ENCODE data around the gene ZNF280A.

The ZNF280A gene

DNA sequence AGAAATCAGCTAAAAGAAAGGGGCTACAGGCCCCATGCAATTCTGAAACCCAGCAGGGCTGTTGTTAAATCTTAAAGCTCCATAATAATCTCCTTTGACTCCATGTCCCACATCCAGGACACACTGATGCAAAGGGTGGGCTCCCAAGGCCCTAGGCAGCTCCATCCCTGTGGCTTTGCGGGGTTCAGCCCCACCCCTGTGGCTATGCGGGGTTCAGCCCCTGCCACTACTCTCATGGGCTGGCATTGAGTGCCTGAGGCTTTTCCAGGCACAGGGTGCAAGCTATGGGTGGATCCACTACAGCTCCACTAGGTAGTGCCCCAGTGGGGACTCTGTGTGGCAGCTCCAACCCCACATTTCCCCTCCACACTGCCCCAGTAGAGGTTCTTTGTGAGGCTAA is 8.7 kb upstream of the ZNF280A start:
- Histone ChIP-seq H3K79me2 (ENCODE audit: control insufficient read depth, insufficient read depth, low read length, poor library complexity) (no peaks in the 10 kb centered on the region), H3K27ac (ENCODE audit: low read depth, low read length) (no peak overlapping the region), H2BK5ac (ENCODE audit: low read depth, low read length, poor library complexity) (no peak overlapping the region), H3K79me1 (ENCODE audit: low read length) (no peaks in the 10 kb centered on the region), H4K12ac (ENCODE audit: low read depth, low read length) (no peak overlapping the region), H3K27me3 (ENCODE audit: insufficient read depth, low read length) (no peaks in the 10 kb centered on the region), H3K4me3 (ENCODE audit: low read depth, low read length) (no peak overlapping the region), H4K91ac (ENCODE audit: low read depth, low read length) (no peak overlapping the region), H3K23ac (ENCODE audit: low read length) (no peak overlapping the region), H2AFZ (ENCODE audit: insufficient read depth, low read length, poor library complexity) (no peak overlapping the region), H3K18ac (ENCODE audit: low read length) (no peak overlapping the region), H3K9ac (ENCODE audit: low read length) (no peak overlapping the region), H2BK120ac (ENCODE audit: insufficient read depth, low read length, poor library complexity) (no peak overlapping the region), H3K4me1 (ENCODE audit: control insufficient read depth in 1 of 2, insufficient read depth in 2 of 2, low read length in 2 of 2) (no peaks in the 10 kb centered on the region), H4K8ac (ENCODE audit: low read depth, low read length) (no peak overlapping the region), H3K4ac (ENCODE audit: low read depth, low read length) (no peak overlapping the region), H3K9me3 (ENCODE audit: insufficient read depth, low read depth, low read length) (peaks cover 16% of the 10 kb centered on the region), H2AK5ac (ENCODE audit: low read length) (no peak overlapping the region), H3K14ac (ENCODE audit: low read length) (no peak overlapping the region), H2BK12ac (ENCODE audit: low read length) (no peak overlapping the region), H3K36me3 (ENCODE audit: control insufficient read depth in 1 of 2, insufficient read depth in 2 of 2, low read length in 2 of 2) (no peaks in the 10 kb centered on the region), H3K4me2 (ENCODE audit: low read length) (no peak overlapping the region)
- WGBS (ENCODE audit: extremely low coverage, insufficient coverage, insufficient read length) = no CpG with 5 or more reads among the region's 2 CpGs
- DNase-seq = no peak

- Histone ChIP-seq H3K18ac (ENCODE audit: low read length) (no peak overlapping the region), H3K9ac (ENCODE audit: low read length) (no peak overlapping the region)
- WGBS (ENCODE audit: extremely low coverage, insufficient coverage, insufficient read length) = no CpG with 5 or more reads among the region's 5 CpGs
Observed at GRCh38 chr22:22527312-22527711, 7.2 kb upstream of the ZNF280A start.

DNA sequence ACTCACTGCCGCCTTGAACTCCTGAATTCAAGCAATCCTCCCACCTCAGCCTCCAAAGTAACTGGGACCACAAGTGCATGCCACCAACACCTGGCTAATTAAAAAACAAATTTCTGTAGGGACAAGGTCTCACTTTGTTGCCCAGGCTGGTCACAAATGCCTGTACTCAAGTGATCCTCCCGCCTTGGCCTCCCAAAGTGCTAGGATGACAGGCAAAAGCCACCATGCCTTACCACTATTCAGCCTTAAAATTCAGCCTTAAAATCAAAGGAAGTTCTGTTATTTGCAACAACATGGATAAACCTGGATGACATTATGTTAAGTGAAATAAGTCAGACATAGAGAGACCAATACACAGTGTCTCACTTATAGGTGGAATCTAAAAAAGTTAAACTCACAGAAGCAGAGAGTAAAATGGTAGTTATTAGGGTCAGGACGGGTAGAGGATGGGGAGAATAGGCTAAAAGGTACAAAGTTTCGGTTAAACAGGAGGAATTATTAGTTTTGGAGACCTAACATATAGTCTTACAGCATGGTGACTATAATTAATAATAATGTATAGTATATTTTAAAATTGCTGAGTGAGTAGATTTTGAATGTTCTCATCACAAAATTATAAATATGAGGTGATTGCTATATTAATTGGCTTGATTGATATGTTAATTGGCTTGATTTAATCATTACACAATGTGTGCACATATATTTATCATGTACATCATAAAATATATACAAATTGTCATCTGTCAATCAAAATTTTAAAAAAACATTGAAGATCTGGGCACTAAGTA is 6.2 kb upstream of the ZNF280A start:
- no peaks in the 10 kb centered on the region for H3K79me2 ChIP-seq (ENCODE audit: control insufficient read depth, insufficient read depth, low read length, poor library complexity)
- H3K9ac ChIP-seq (ENCODE audit: low read length) = no peak overlapping the region

More at GRCh38 chr22:22527312-22527711, 7.2 kb upstream of the ZNF280A start:
- Histone ChIP-seq H4K12ac (ENCODE audit: low read depth, low read length) (no peak overlapping the region), H3K79me1 (ENCODE audit: low read length) (no peaks in the 10 kb centered on the region), H3K79me2 (ENCODE audit: control insufficient read depth, insufficient read depth, low read length, poor library complexity) (no peaks in the 10 kb centered on the region), H3K27ac (ENCODE audit: low read depth, low read length) (no peak overlapping the region), H3K36me3 (ENCODE audit: control insufficient read depth in 1 of 2, insufficient read depth in 2 of 2, low read length in 2 of 2) (no peaks in the 10 kb centered on the region), H3K4me2 (ENCODE audit: low read length) (no peak overlapping the region), H2BK12ac (ENCODE audit: low read length) (no peak overlapping the region), H3K9me3 (ENCODE audit: insufficient read depth, low read depth, low read length) (peaks cover 19% of the 10 kb centered on the region), H2BK120ac (ENCODE audit: insufficient read depth, low read length, poor library complexity) (no peak overlapping the region), H3K4me1 (ENCODE audit: control insufficient read depth in 1 of 2, insufficient read depth in 2 of 2, low read length in 2 of 2) (no peaks in the 10 kb centered on the region), H2BK5ac (ENCODE audit: low read depth, low read length, poor library complexity) (no peak overlapping the region), H3K14ac (ENCODE audit: low read length) (no peak overlapping the region), H4K91ac (ENCODE audit: low read depth, low read length) (no peak overlapping the region), H3K27me3 (ENCODE audit: insufficient read depth, low read length) (no peaks in the 10 kb centered on the region), H2AK5ac (ENCODE audit: low read length) (no peak overlapping the region), H3K4ac (ENCODE audit: low read depth, low read length) (no peak overlapping the region), H3K23ac (ENCODE audit: low read length) (no peak overlapping the region), H2AFZ (ENCODE audit: insufficient read depth, low read length, poor library complexity) (no peak overlapping the region), H4K8ac (ENCODE audit: low read depth, low read length) (no peak overlapping the region), H3K4me3 (ENCODE audit: low read depth, low read length) (no peak overlapping the region)
- no peak for DNase-seq

DNA sequence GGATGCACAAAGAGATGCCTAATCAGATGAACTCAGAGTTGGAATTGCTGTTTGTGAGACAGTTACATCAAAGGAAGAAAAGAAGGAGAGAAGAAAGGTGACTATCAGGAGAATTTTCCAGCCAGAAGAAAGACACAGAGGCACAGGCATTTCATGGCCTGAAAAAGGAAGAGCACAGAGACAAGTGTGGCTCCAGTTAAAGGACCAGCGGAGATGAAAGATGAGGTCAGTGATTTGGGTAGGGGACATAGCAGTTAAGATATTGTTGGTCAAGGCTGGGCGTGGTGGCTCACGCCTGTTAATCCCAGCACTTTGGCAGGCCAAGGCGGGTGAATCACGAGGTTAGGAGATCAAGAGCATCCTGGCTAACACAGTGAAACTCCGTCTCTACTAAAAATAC is 3.4 kb upstream of the ZNF280A start:
- Histone ChIP-seq H3K9ac (ENCODE audit: low read length) (no peak overlapping the region), H2AK5ac (ENCODE audit: low read length) (no peak overlapping the region), H2BK5ac (ENCODE audit: low read depth, low read length, poor library complexity) (no peak overlapping the region), H3K4me1 (ENCODE audit: control insufficient read depth in 1 of 2, insufficient read depth in 2 of 2, low read length in 2 of 2) (no peaks in the 10 kb centered on the region), H3K4ac (ENCODE audit: low read depth, low read length) (no peak overlapping the region), H2AFZ (ENCODE audit: insufficient read depth, low read length, poor library complexity) (no peak overlapping the region), H3K36me3 (ENCODE audit: control insufficient read depth in 1 of 2, insufficient read depth in 2 of 2, low read length in 2 of 2) (no peaks in the 10 kb centered on the region), H3K18ac (ENCODE audit: low read length) (no peak overlapping the region), H3K14ac (ENCODE audit: low read length) (no peak overlapping the region), H3K79me1 (ENCODE audit: low read length) (no peaks in the 10 kb centered on the region), H4K91ac (ENCODE audit: low read depth, low read length) (no peak overlapping the region), H4K12ac (ENCODE audit: low read depth, low read length) (no peak overlapping the region), H2BK12ac (ENCODE audit: low read length) (no peak overlapping the region), H3K9me3 (ENCODE audit: insufficient read depth, low read depth, low read length) (peaks cover 16% of the 10 kb centered on the region), H3K4me2 (ENCODE audit: low read length) (no peak overlapping the region), H3K4me3 (ENCODE audit: low read depth, low read length) (no peak overlapping the region), H2BK120ac (ENCODE audit: insufficient read depth, low read length, poor library complexity) (no peak overlapping the region), H3K79me2 (ENCODE audit: control insufficient read depth, insufficient read depth, low read length, poor library complexity) (no peaks in the 10 kb centered on the region), H3K27ac (ENCODE audit: low read depth, low read length) (no peak overlapping the region), H3K27me3 (ENCODE audit: insufficient read depth, low read length) (no peaks in the 10 kb centered on the region), H4K8ac (ENCODE audit: low read depth, low read length) (no peak overlapping the region), H3K23ac (ENCODE audit: low read length) (no peak overlapping the region)
- DNase-seq = no peak
- WGBS (ENCODE audit: extremely low coverage, insufficient coverage, insufficient read length) = no CpG with 5 or more reads among the region's 6 CpGs

More for the DNA sequence above, 6.2 kb upstream of the ZNF280A start:
- Histone ChIP-seq H3K9me3 (ENCODE audit: insufficient read depth, low read depth, low read length) (peaks cover 17% of the 10 kb centered on the region), H2AK5ac (ENCODE audit: low read length) (no peak overlapping the region), H3K14ac (ENCODE audit: low read length) (no peak overlapping the region), H3K4me1 (ENCODE audit: control insufficient read depth in 1 of 2, insufficient read depth in 2 of 2, low read length in 2 of 2) (no peaks in the 10 kb centered on the region), H3K27ac (ENCODE audit: low read depth, low read length) (no peak overlapping the region), H4K8ac (ENCODE audit: low read depth, low read length) (no peak overlapping the region), H3K18ac (ENCODE audit: low read length) (no peak overlapping the region), H3K23ac (ENCODE audit: low read length) (no peak overlapping the region), H3K4me2 (ENCODE audit: low read length) (no peak overlapping the region), H2AFZ (ENCODE audit: insufficient read depth, low read length, poor library complexity) (no peak overlapping the region), H2BK5ac (ENCODE audit: low read depth, low read length, poor library complexity) (no peak overlapping the region), H3K36me3 (ENCODE audit: control insufficient read depth in 1 of 2, insufficient read depth in 2 of 2, low read length in 2 of 2) (no peaks in the 10 kb centered on the region), H3K79me1 (ENCODE audit: low read length) (no peaks in the 10 kb centered on the region), H3K4ac (ENCODE audit: low read depth, low read length) (no peak overlapping the region), H4K91ac (ENCODE audit: low read depth, low read length) (no peak overlapping the region), H3K4me3 (ENCODE audit: low read depth, low read length) (no peak overlapping the region), H4K12ac (ENCODE audit: low read depth, low read length) (no peak overlapping the region), H2BK12ac (ENCODE audit: low read length) (no peak overlapping the region), H3K27me3 (ENCODE audit: insufficient read depth, low read length) (no peaks in the 10 kb centered on the region), H2BK120ac (ENCODE audit: insufficient read depth, low read length, poor library complexity) (no peak overlapping the region)
- no CpG with 5 or more reads among the region's 4 CpGs for WGBS (ENCODE audit: extremely low coverage, insufficient coverage, insufficient read length)
- no peak for DNase-seq
